Ovary (tissue), 3 donors: Measurements from ENCODE around the gene TYSND1.

Experiments used
- POLR2A ChIP-seq: fragments of 450-650 bp; IDR thresholded peaks from one replicate; pipeline ENCODE4 v1.6.1; 2017; ENCODE audit warnings: antibody characterized with exemption, mild to moderate bottlenecking, moderate library complexity
- TF ChIP-seq, protein P1 (sequence below), 3 donors: fragments of 450-650 bp in 2 of 3; fragments of 200-600 bp in 1 of 3; IDR thresholded peaks; one replicate each; pipeline versions ENCODE4 v1.5.1 to v1.8.0; 2016 to 2022; ENCODE audit warnings: antibody characterized with exemption in 3 of 3, mild to moderate bottlenecking in 1 of 3
- donor health status: DM: no; HTN: no; CAD: no.

DNA sequence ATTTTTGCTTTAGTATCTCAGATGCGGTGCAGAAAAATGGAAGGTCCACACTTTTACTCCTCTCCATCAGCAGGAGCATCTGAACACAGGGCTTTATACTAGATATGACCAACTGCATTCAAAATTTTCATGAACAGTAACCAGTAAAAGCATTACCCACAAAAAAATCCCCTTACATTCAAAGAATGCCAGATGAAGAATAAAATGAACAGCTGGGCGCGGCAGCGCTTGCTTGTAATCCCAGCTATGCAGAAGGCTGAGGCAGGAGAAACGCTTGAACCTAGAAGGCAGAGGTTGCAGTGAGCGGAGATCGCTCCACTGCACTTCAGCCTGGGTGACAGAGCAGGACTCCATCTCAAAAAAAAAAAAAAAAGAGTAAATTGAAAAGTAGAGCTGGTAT, 20.7 kb upstream of the TYSND1 start:
- TF ChIP-seq, protein P1, sequence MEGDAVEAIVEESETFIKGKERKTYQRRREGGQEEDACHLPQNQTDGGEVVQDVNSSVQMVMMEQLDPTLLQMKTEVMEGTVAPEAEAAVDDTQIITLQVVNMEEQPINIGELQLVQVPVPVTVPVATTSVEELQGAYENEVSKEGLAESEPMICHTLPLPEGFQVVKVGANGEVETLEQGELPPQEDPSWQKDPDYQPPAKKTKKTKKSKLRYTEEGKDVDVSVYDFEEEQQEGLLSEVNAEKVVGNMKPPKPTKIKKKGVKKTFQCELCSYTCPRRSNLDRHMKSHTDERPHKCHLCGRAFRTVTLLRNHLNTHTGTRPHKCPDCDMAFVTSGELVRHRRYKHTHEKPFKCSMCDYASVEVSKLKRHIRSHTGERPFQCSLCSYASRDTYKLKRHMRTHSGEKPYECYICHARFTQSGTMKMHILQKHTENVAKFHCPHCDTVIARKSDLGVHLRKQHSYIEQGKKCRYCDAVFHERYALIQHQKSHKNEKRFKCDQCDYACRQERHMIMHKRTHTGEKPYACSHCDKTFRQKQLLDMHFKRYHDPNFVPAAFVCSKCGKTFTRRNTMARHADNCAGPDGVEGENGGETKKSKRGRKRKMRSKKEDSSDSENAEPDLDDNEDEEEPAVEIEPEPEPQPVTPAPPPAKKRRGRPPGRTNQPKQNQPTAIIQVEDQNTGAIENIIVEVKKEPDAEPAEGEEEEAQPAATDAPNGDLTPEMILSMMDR (IDR thresholded peaks at IDR 0.05): no peak
- TF ChIP-seq POLR2A: no peak
